Measurements from ENCODE around the gene FBRS.

DNA sequence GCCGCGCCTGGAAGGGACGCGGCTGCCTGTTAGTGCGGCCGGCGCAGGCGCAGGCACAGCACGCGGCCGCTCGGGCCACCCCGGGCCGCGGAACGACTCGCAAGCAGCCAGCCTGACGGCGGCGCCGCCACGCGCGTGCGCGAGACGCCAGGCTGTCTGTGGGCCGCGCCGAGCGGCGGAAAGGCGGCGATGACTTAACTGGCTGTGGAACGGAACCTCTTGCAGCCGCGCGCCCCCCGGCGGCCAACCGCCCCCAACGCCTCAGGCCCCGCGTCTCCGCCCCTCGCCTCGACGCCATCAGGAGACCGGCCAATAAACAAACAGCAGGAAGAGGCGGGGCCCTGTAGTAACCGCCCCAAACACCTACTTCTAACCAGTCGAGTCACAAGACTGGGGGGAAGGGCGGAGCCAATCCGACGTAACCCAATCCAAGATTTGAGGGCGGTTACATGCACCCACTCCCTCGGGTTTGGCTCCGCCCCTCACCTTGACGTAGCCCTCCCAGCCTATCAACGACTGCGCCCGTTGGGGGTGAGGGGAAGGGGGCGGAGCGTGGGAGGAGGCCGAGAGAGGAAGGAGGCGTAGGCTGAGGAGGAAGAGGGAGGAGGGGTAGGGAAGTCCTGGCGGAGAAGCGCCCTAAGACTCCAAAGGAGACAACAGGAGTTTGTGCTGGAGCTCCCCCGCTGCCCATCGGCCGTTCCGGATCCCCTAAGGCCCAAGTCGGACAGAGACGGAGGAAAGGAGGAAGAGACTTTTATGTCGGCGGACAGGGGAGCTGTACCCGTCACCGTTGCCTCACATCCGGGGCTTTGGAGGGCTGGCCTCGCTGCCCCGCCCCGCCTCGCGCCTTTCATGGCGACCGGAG lies at the start of gene FBRS:
- TF ChIP-seq ZNF555 (tag by site-specific recombination; conservative IDR thresholded peaks at IDR 0.05) (no peak), ZNF155 (tag by site-specific recombination; IDR thresholded peaks at IDR 0.05) (no peak), ZBTB20 (tag by site-specific recombination; IDR thresholded peaks at IDR 0.05) (no peak), ZNF302 (tag by site-specific recombination; IDR thresholded peaks at IDR 0.05; ENCODE audit: low read depth) (no peak)
- TF ChIP-seq, protein P1, sequence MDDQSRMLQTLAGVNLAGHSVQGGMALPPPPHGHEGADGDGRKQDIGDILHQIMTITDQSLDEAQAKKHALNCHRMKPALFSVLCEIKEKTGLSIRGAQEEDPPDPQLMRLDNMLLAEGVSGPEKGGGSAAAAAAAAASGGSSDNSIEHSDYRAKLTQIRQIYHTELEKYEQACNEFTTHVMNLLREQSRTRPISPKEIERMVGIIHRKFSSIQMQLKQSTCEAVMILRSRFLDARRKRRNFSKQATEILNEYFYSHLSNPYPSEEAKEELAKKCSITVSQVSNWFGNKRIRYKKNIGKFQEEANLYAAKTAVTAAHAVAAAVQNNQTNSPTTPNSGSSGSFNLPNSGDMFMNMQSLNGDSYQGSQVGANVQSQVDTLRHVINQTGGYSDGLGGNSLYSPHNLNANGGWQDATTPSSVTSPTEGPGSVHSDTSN (CRISPR knock-in tag; IDR thresholded peaks at IDR 0.05) = peak; percentile 93
- TF ChIP-seq, protein P2, sequence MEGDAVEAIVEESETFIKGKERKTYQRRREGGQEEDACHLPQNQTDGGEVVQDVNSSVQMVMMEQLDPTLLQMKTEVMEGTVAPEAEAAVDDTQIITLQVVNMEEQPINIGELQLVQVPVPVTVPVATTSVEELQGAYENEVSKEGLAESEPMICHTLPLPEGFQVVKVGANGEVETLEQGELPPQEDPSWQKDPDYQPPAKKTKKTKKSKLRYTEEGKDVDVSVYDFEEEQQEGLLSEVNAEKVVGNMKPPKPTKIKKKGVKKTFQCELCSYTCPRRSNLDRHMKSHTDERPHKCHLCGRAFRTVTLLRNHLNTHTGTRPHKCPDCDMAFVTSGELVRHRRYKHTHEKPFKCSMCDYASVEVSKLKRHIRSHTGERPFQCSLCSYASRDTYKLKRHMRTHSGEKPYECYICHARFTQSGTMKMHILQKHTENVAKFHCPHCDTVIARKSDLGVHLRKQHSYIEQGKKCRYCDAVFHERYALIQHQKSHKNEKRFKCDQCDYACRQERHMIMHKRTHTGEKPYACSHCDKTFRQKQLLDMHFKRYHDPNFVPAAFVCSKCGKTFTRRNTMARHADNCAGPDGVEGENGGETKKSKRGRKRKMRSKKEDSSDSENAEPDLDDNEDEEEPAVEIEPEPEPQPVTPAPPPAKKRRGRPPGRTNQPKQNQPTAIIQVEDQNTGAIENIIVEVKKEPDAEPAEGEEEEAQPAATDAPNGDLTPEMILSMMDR (tag by site-specific recombination; IDR thresholded peaks at IDR 0.05) = peak; percentile 99
- TF ChIP-seq, protein P3, sequence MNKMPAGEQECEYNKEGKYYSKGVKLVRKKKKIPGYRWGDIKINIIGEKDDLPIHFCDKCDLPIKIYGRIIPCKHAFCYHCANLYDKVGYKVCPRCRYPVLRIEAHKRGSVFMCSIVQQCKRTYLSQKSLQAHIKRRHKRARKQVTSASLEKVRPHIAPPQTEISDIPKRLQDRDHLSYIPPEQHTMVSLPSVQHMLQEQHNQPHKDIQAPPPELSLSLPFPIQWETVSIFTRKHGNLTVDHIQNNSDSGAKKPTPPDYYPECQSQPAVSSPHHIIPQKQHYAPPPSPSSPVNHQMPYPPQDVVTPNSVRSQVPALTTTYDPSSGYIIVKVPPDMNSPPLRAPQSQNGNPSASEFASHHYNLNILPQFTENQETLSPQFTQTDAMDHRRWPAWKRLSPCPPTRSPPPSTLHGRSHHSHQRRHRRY (tag by site-specific recombination; IDR thresholded peaks at IDR 0.05) = no peak; the same call in 1 of the 2 replicates
- TF ChIP-seq, protein P4, sequence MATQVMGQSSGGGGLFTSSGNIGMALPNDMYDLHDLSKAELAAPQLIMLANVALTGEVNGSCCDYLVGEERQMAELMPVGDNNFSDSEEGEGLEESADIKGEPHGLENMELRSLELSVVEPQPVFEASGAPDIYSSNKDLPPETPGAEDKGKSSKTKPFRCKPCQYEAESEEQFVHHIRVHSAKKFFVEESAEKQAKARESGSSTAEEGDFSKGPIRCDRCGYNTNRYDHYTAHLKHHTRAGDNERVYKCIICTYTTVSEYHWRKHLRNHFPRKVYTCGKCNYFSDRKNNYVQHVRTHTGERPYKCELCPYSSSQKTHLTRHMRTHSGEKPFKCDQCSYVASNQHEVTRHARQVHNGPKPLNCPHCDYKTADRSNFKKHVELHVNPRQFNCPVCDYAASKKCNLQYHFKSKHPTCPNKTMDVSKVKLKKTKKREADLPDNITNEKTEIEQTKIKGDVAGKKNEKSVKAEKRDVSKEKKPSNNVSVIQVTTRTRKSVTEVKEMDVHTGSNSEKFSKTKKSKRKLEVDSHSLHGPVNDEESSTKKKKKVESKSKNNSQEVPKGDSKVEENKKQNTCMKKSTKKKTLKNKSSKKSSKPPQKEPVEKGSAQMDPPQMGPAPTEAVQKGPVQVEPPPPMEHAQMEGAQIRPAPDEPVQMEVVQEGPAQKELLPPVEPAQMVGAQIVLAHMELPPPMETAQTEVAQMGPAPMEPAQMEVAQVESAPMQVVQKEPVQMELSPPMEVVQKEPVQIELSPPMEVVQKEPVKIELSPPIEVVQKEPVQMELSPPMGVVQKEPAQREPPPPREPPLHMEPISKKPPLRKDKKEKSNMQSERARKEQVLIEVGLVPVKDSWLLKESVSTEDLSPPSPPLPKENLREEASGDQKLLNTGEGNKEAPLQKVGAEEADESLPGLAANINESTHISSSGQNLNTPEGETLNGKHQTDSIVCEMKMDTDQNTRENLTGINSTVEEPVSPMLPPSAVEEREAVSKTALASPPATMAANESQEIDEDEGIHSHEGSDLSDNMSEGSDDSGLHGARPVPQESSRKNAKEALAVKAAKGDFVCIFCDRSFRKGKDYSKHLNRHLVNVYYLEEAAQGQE (tag by site-specific recombination; IDR thresholded peaks at IDR 0.05) = no peak; the same call in 1 of the 2 replicates

Measured in HEK293 (cell line).